Lower lobe of right lung (tissue), 2 donors: ENCODE measurements around the gene MRPL27. TPM values are rescaled to one million over a fixed set of nuclear protein-coding genes. Genes with fewer than 3 reads are reported as not detected.

Experiments
- ATAC-seq, 2 donors: fragments of 200-7000 bp; cut with Tn5 transposase; one replicate each; pipeline ENCODE4 v1.9.1; 2020 to 2022; ENCODE audit warnings: mild to moderate bottlenecking in 2 of 2, moderate library complexity in 2 of 2
- DNase-seq: peaks from one replicate; pipeline ENCODE4 v3.0.0-alpha.2; 2020
- H3K27ac ChIP-seq: fragments of 200-600 bp; one replicate; pipeline ENCODE4 v1.8.0; 2022
- H3K27me3 ChIP-seq: fragments of 200-600 bp; one replicate; pipeline ENCODE4 v1.8.0; 2022; ENCODE audit warnings: low read depth
- H3K36me3 ChIP-seq: fragments of 200-600 bp; one replicate; pipeline ENCODE4 v1.8.0; 2022; ENCODE audit warnings: mild to moderate bottlenecking
- H3K4me1 ChIP-seq: fragments of 200-600 bp; one replicate; pipeline ENCODE4 v1.8.0; 2022
- H3K4me3 ChIP-seq: fragments of 200-600 bp; one replicate; pipeline ENCODE4 v1.8.0; 2022; ENCODE audit warnings: mild to moderate bottlenecking
- H3K9me3 ChIP-seq: fragments of 200-600 bp; one replicate; pipeline ENCODE4 v1.8.0; 2022
- CTCF ChIP-seq: fragments of 200-600 bp; IDR thresholded peaks from one replicate; pipeline ENCODE4 v1.8.0; 2022; ENCODE audit warnings: antibody characterized with exemption, mild to moderate bottlenecking
- intact Hi-C: fragments of 100-400 bp; cut with DNase I; formaldehyde crosslinking; loops from one replicate; pipeline ENCODE4 v1.11.0; 2022
- total RNA-seq: library from RNA; stranded (reverse); fragmentation: NEBNext Ultra II Directional; extraction: Animal tissue kit (Norgen Biotek cat#: 25700); gene quantifications from one replicate; pipeline ENCODE4 v1.2.1, GENCODE V29; 2021
- donor health status: DM: no; HTN: yes; CAD: no; lungs with severe emphysema.

Gene MRPL27
- total RNA-seq, 1 donor from 2014 or later = 43.9 TPM

- ATAC-seq (no peak), DNase-seq (no peak)
- Histone ChIP-seq H3K36me3 (peaks cover 68% of the 10 kb centered on the region), H3K4me1 (peaks cover 7% of the 10 kb centered on the region), H3K4me3 (no peak overlapping the region), H3K9me3 (no peaks in the 10 kb centered on the region), H3K27me3 (no peaks in the 10 kb centered on the region), H3K27ac (no peak overlapping the region)
- intact Hi-C loops = no loop called here
- no peak for TF ChIP-seq CTCF
Observed at GRCh38 chr17:50363217-50364060, 9.5 kb downstream of the MRPL27 start.

GRCh38 chr17:50362661-50363060, 10.3 kb downstream of the MRPL27 start:
- Histone ChIP-seq H3K4me3 (no peak overlapping the region), H3K9me3 (no peaks in the 10 kb centered on the region), H3K27me3 (no peaks in the 10 kb centered on the region), H3K4me1 (peaks cover 7% of the 10 kb centered on the region), H3K27ac (no peak overlapping the region), H3K36me3 (peaks cover 68% of the 10 kb centered on the region)
- intact Hi-C loops = no loop called here
- DNase-seq (no peak), ATAC-seq (no peak)
- no peak for TF ChIP-seq CTCF

- Histone ChIP-seq H3K36me3 (peaks cover 68% of the 10 kb centered on the region), H3K4me3 (no peak overlapping the region), H3K27ac (no peak overlapping the region), H3K27me3 (no peaks in the 10 kb centered on the region), H3K9me3 (no peaks in the 10 kb centered on the region), H3K4me1 (peaks cover 7% of the 10 kb centered on the region)
- TF ChIP-seq CTCF = peak; percentile 78
- DNase-seq (peak; percentile 61), ATAC-seq (peak; percentile 76 to 86)
- intact Hi-C loops = no loop called here
Observed at GRCh38 chr17:50361561-50362480, 11.2 kb downstream of the MRPL27 start.

GRCh38 chr17:50360486-50361115, 12.4 kb downstream of the MRPL27 start:
- DNase-seq (no peak), ATAC-seq (no peak)
- Histone ChIP-seq H3K4me1 (peaks cover 7% of the 10 kb centered on the region), H3K36me3 (peaks cover 68% of the 10 kb centered on the region), H3K4me3 (no peak overlapping the region), H3K27ac (no peak overlapping the region), H3K9me3 (no peaks in the 10 kb centered on the region), H3K27me3 (no peaks in the 10 kb centered on the region)
- no peak for TF ChIP-seq CTCF
- intact Hi-C loops = no loop called here

GRCh38 chr17:50359998-50360461, 13.0 kb downstream of the MRPL27 start:
- no peak for TF ChIP-seq CTCF
- intact Hi-C loops = no loop called here
- no peak overlapping the region for H3K4me3 ChIP-seq
- H3K27ac ChIP-seq = no peak overlapping the region
- DNase-seq (no peak), ATAC-seq (no peak)
- peaks cover 68% of the 10 kb centered on the region for H3K36me3 ChIP-seq
- peaks cover 7% of the 10 kb centered on the region for H3K4me1 ChIP-seq
- H3K9me3 ChIP-seq = no peaks in the 10 kb centered on the region
- H3K27me3 ChIP-seq = no peaks in the 10 kb centered on the region
